ENCODE measurements around the gene BIRC2. TPM values are rescaled to one million over a fixed set of nuclear protein-coding genes. Genes with fewer than 3 reads are reported as not detected.

Gene BIRC2
- total RNA-seq, 4 donors from 2014 or later, result 66.5 to 95.9 (median 73.2) TPM

DNA sequence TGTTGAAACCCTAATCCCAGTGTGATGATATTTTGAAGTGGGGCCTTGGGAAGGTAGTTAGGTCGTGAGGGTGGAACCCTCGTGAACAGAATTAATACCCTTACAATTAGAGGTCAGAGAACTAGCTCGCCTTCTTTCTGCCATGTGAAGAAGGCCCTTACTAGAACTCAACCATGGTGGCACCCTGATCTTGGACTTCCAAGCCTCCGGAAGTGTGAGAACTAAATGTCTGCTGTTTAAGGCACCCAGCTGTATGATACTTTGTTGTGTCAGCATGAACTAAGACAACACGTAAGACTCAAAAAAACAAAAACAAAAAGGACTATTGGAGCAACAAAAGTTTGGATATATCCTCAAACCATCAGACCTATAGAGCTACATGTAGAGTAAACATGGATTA lies 53.6 kb downstream of the BIRC2 start:
- Histone ChIP-seq H3K4me3 (no peak overlapping the region), H3K27ac (no peak overlapping the region), H3K4me1 (peaks cover 0 to 3% (median 1%) of the 10 kb centered on the region in 4 donors), H3K9me3 (no peaks in the 10 kb centered on the region), H3K36me3 (peaks cover 0 to 33% (median 9%) of the 10 kb centered on the region in 4 donors), H3K27me3 (no peaks in the 10 kb centered on the region)
- no peak for DNase-seq
- intact Hi-C loops (cut with DNase I; ENCODE audit: low total_unique reads) (no loop called here), in situ Hi-C loops (cut with MboI; ENCODE audit: low pct_ligation_motif_present in 1 of 4, low pct_unique_long_range_greater_than_20kb in 1 of 4, low sequenced_read_pairs in 3 of 4) (no loop called here)
- 92 to 96% methylated on average over 5 of the region's 5 CpGs for WGBS, 2 donors (ENCODE audit: low coverage in 1 of 2)
- no peak for TF ChIP-seq POLR2A (IDR thresholded peaks at IDR 0.05)
- TF ChIP-seq, protein P1, sequence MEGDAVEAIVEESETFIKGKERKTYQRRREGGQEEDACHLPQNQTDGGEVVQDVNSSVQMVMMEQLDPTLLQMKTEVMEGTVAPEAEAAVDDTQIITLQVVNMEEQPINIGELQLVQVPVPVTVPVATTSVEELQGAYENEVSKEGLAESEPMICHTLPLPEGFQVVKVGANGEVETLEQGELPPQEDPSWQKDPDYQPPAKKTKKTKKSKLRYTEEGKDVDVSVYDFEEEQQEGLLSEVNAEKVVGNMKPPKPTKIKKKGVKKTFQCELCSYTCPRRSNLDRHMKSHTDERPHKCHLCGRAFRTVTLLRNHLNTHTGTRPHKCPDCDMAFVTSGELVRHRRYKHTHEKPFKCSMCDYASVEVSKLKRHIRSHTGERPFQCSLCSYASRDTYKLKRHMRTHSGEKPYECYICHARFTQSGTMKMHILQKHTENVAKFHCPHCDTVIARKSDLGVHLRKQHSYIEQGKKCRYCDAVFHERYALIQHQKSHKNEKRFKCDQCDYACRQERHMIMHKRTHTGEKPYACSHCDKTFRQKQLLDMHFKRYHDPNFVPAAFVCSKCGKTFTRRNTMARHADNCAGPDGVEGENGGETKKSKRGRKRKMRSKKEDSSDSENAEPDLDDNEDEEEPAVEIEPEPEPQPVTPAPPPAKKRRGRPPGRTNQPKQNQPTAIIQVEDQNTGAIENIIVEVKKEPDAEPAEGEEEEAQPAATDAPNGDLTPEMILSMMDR (IDR thresholded peaks at IDR 0.05), result no peak
- TF ChIP-seq POLR2AphosphoS5 (IDR thresholded peaks at IDR 0.05), result no peak
- TF ChIP-seq EP300 (IDR thresholded peaks at IDR 0.05; ENCODE audit: low read depth), result no peak

DNA sequence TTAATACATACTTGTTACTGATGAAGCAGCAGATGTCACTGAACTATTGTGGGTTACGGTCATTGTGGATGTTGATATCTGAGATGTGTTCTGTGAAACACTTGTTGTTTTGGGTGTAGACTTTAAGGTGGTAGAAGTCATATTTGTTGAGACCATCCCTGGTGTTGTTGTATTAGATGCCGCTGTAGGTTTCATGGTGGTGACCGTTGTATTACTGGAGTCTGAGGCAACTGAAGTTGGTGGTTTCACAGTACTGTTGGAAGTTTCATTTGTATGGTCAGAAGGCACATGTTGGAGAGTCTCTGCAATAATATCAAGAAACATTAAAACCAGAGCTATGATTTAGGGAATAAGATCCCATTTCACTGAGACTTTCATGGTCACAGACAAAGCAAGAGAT lies 54.9 kb downstream of the BIRC2 start:
- WGBS, 2 donors (ENCODE audit: low coverage in 1 of 2), result 87 to 97% methylated on average over 3 of the region's 3 CpGs
- in situ Hi-C loops (cut with MboI; ENCODE audit: low pct_ligation_motif_present in 1 of 4, low pct_unique_long_range_greater_than_20kb in 1 of 4, low sequenced_read_pairs in 3 of 4), result no loop called here

GRCh38 chr11:102402548-102402947 lies 55.5 kb downstream of the BIRC2 start:
- Histone ChIP-seq H3K36me3 (peaks cover 0 to 33% (median 9%) of the 10 kb centered on the region in 4 donors), H3K4me3 (no peak overlapping the region), H3K9me3 (no peaks in the 10 kb centered on the region), H3K27ac (no peak overlapping the region), H3K27me3 (no peaks in the 10 kb centered on the region), H3K4me1 (peaks cover 0 to 5% (median 2%) of the 10 kb centered on the region in 4 donors)
- intact Hi-C loops (cut with DNase I; ENCODE audit: low total_unique reads) (no loop called here), in situ Hi-C loops (cut with MboI; ENCODE audit: low pct_ligation_motif_present in 1 of 4, low pct_unique_long_range_greater_than_20kb in 1 of 4, low sequenced_read_pairs in 3 of 4) (no loop called here)
- TF ChIP-seq POLR2A (IDR thresholded peaks at IDR 0.05) (no peak), EP300 (IDR thresholded peaks at IDR 0.05; ENCODE audit: low read depth) (no peak), POLR2AphosphoS5 (IDR thresholded peaks at IDR 0.05) (no peak)
- TF ChIP-seq, protein P1 (IDR thresholded peaks at IDR 0.05), result no peak
- no peak for DNase-seq

More for the DNA sequence above, 54.9 kb downstream of the BIRC2 start:
- Histone ChIP-seq H3K9me3 (no peaks in the 10 kb centered on the region), H3K27me3 (no peaks in the 10 kb centered on the region), H3K4me3 (no peak overlapping the region), H3K36me3 (peaks cover 0 to 33% (median 9%) of the 10 kb centered on the region in 4 donors), H3K4me1 (peaks cover 0 to 3% (median 1%) of the 10 kb centered on the region in 4 donors), H3K27ac (no peak overlapping the region)
- intact Hi-C loops (cut with DNase I; ENCODE audit: low total_unique reads), result no loop called here
- TF ChIP-seq, protein P1 (IDR thresholded peaks at IDR 0.05), result no peak
- TF ChIP-seq POLR2A (IDR thresholded peaks at IDR 0.05), result no peak
- no peak for TF ChIP-seq EP300 (IDR thresholded peaks at IDR 0.05; ENCODE audit: low read depth)
- TF ChIP-seq POLR2AphosphoS5 (IDR thresholded peaks at IDR 0.05), result no peak
- no peak for DNase-seq

GRCh38 chr11:102405501-102405900 lies 58.5 kb downstream of the BIRC2 start:
- no peak for DNase-seq
- Histone ChIP-seq H3K36me3 (peaks cover 0 to 15% (median 6%) of the 10 kb centered on the region in 4 donors), H3K4me1 (peaks cover 0 to 9% (median 6%) of the 10 kb centered on the region in 4 donors), H3K27ac (no peak overlapping the region), H3K27me3 (no peaks in the 10 kb centered on the region), H3K9me3 (no peaks in the 10 kb centered on the region), H3K4me3 (no peak overlapping the region)
- in situ Hi-C loops (cut with MboI; ENCODE audit: low pct_ligation_motif_present in 1 of 4, low pct_unique_long_range_greater_than_20kb in 1 of 4, low sequenced_read_pairs in 3 of 4), result no loop called here
- 87 to 89% methylated on average over 5 of the region's 5 CpGs for WGBS, 2 donors (ENCODE audit: low coverage in 1 of 2)
- intact Hi-C loops (cut with DNase I; ENCODE audit: low total_unique reads), result no loop called here
- TF ChIP-seq, protein P1 (IDR thresholded peaks at IDR 0.05), result no peak
- TF ChIP-seq POLR2A (IDR thresholded peaks at IDR 0.05) (no peak), POLR2AphosphoS5 (IDR thresholded peaks at IDR 0.05) (no peak), EP300 (IDR thresholded peaks at IDR 0.05; ENCODE audit: low read depth) (no peak)
